GM18909 (cell line): ENCODE data around the gene CBX5.

ENCODE experiments used
- ATAC-seq: cut with Tn5 transposase; IDR thresholded peaks from one replicate; pipeline ENCODE4 v1.9.1; 2021; ENCODE audit warnings: mild to moderate bottlenecking; ENCODE audit not compliant: unreplicated experiment, poor library complexity

CBX5 gene

DNA sequence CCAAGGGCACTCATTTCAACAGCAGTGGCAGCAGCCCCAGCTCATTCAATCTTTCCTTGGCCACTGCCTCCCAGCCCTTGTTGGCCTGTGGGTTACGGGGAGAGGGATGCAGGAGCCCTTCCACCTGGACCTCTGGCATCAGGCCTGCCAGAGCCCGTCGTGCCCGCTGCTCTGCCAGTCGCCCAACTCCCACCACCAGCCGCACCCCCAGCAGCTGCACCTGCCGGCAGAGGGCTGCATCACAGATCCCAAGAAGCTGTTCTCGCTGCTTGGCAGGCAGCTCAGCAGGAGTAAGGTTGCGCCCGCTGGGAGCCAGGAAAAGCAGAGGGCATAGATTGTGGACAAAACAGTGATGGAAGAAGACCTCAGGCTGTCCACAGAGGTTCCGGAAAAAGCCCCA is 97.8 kb downstream of the CBX5 start:
- ATAC-seq: no peak
